ENCODE results near the gene GIGYF1.
"Not testable (repeated sequence)": the region's sequence is repeated elsewhere in the genome, so short reads cannot be mapped to it uniquely, and the experiment has no call there.

Gene GIGYF1

DNA sequence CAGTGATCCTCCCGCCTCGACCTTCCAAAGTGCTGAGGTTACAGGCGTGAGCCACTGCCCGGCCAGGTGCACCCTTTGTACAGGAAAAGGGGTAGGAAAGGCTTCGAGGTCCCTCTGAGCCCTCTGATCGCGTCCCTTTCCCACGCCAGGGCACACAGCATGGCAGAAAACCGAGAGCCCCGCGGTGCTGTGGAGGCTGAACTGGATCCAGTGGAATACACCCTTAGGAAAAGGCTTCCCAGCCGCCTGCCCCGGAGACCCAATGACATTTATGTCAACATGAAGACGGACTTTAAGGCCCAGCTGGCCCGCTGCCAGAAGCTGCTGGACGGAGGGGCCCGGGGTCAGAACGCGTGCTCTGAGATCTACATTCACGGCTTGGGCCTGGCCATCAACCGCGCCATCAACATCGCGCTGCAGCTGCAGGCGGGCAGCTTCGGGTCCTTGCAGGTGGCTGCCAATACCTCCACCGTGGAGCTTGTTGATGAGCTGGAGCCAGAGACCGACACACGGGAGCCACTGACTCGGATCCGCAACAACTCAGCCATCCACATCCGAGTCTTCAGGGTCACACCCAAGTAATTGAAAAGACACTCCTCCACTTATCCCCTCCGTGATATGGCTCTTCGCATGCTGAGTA is 12.7 kb upstream of the GIGYF1 start:
- DNase-seq, result no peak

GRCh38 chr7:100705753-100706671 is 12.0 kb upstream of the GIGYF1 start, which contains the start of gene POP7:
POP7 (plus strand) TSS chr7:100706121; CDS start chr7:100706831, 710 bp downstream.
- peak; percentile 97 for DNase-seq

- DNase-seq, result peak; percentile 42
These were observed 11.3 kb upstream of the GIGYF1 start for GRCh38 chr7:100705320-100705752.

DNA sequence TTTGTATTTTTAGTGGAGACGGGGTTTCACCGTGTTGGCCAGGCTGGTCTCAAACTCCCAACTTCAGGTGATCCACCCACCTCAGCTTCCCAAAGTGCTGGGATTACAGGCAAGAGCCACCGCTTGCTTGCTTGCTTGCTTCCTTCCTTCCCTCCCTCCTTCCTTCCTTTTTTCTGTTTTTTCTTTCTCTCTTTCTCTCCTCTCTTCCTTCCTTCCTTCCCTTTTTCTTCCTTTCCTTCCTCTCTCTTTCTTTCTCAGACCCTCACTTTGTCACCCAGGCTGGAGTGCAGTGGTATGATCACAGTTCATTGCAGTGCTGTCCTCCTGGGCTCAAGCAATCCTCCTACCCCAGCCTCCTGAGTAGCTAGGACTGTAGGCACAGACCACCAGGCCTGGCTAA is 7.0 kb upstream of the GIGYF1 start:
- not testable (repeated sequence) for DNase-seq

DNA sequence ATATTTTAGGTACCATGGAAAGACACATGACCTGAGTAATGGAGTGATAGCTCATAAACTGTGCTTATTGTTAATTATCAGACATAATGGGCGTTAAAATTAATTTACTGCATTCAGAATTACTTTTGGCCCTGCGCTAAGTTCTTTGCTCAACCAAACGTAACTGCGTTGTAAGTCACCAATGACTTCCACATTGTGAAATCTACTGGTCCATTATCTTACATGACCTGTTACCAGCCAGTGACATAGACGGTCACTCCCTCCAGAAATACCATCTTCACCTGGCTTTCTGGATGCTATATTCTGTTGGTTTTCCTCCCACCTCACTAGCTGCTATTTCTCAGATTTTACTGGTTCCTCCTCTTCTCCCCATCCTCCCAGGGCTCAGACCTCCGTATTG is 5.0 kb upstream of the GIGYF1 start:
- DNase-seq, result no peak

GRCh38 chr7:100696123-100696521 is 2.1 kb upstream of the GIGYF1 start:
- DNase-seq, result no peak

GRCh38 chr7:100693312-100694097 is 545 bp downstream of the GIGYF1 start:
- no peak for DNase-seq

- no peak for DNase-seq
These were observed 1.5 kb downstream of the GIGYF1 start for GRCh38 chr7:100692578-100692961.

DNA sequence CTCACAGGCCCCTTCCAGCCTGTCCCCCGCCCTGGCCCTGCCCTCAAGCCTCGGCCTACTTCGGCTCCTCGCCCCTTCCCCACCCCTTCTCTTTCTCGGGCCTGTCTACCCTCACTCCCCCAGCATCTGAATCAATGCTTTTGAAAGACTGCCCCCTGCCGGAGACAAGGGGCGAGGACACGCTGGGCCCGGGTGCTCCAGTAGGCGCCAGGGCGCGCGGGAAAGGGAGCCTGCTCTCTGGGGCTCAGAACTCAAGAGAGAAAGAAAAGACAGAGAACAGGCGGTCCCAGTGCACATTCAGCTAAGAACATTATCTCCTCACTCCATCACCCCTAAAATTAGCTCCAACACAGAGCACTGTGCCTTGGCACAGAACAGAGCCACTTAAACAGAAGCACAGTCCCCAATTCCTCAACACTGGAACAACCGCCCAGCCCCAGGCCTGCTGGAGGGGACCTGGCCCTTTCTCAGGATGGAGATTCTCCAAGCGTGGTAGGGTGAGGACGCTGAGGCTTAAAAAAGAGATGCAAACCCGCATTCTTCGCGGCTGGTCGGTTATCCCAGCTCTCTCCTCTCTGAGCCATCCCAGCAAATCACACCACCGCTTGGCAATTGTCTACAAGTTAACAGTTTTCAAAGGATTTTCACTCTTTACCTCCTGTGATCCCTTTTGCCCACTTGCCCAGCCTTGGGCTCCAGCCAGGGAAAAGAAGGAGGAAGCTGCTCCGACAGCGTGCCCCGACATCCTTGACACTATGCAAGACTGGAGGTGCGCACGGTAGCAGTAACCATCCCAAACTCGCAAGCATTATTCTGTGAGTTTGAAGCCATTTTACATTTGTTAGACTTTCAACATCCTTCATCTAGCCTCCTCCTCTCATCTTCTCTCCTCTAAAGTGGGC is 2.1 kb downstream of the GIGYF1 start:
- peak; percentile 61 for DNase-seq

DNA sequence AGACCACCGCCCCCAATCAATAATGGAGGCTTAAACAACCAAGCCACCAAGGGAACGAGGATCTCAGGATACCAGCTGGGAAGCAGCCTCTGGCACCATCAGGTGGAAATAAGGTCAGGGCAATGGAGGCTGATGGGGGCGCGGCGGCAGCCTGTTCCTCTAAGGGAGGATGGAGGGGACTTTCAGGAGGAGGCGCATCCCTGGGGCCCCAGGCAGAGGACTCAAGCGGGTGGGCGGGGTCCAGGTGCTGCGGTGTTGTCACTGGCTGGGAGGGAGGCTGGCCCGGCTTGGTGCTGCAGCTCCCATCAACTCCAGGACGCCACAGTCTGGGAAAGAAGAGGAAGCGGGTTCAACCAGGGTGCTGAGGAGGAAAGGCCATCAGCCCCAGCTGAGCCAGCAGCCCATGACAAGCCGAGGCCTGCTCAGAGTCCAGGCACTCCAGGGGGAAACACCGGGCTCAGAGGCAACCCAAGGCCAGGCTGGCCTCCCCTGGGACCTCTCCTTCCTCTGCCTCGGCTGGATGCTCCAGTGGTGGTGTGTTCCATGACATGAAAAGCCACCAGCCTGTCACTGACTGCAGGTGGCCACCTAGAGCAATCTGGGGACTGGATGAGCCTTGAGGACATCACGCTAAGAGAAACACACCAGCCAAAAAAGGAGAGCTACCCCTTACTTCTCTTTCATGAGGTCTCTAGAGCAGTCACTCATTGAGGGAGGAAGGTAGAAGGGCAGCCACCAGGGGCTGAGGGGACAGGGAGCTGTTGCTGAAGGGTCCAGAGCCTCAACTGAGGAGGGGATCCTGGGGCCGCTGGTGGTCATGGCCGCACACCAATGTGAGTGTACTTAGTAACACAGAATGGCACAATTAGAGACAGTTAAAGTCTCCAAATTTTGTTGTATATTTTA is 4.6 kb downstream of the GIGYF1 start:
- no peak for DNase-seq

DNA sequence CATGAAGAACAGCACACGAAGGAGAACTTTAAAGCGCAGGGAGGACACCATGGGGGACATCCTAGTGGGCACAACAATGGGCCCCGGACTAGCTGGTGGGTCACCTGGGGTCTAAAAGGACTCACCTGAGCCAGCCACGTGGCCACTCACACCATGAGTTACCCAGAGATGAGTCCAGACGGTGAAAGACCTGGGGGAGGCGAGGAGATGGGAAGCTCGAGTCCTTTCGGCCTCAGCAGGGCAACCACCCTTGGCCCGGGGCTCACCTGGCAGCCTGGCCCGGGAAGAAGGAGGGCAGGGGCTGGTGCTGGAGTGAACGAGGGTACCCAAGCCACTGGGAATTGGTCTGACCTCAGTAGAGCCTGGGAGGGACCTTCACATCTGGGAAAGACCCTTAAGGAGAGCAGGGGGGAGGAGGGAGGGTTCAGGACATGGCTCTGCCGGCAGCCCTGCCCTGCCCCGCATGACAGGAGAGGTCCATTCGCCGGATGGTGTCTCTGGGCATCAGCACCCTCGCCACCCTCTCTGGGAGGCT is 5.7 kb downstream of the GIGYF1 start:
- DNase-seq, result no peak

- DNase-seq, result no peak
These were observed 6.2 kb downstream of the GIGYF1 start for GRCh38 chr7:100687751-100688300.

DNA sequence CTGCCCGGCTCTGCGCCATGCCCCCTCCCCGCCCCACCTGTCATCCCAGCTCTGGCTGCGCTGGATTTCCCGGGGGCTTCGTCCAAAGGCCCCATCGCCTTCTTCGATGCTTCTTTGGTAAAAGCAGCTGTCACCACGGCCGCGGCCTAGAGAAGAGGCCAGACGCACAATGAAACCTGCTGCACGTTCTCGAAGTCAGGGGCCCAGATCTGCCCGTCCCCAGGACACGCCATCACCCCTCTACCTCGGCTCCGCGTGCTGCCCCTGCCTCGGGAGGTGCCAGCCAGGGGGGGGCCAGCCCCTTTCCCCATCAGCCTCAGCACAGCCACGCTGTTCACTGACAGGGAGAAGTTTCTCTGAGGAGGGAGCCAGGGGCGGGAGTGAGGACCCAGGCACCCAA is 6.8 kb downstream of the GIGYF1 start:
- no peak for DNase-seq

DNA sequence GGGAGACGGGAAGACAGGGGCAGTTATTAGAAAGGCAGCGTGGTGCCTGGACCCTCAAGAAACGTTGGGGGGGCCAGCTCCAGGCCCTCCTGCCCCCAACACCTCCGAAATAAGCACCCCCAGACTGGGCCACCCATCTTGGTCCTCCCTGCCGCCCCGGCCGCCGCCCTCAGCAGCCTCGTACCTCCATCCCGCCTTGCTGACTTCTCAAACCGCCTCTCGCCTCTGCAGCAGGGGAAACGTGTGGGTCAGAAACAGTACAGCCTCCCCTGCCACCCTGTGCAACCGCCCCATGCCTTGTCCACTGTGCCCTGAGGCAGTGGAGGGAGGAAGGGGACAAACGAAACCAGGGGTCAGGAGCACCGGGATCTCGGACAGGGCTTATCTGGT is 7.2 kb downstream of the GIGYF1 start:
- DNase-seq, result no peak

- DNase-seq, result no peak
These were observed 7.7 kb downstream of the GIGYF1 start for GRCh38 chr7:100686201-100686821.

DNA sequence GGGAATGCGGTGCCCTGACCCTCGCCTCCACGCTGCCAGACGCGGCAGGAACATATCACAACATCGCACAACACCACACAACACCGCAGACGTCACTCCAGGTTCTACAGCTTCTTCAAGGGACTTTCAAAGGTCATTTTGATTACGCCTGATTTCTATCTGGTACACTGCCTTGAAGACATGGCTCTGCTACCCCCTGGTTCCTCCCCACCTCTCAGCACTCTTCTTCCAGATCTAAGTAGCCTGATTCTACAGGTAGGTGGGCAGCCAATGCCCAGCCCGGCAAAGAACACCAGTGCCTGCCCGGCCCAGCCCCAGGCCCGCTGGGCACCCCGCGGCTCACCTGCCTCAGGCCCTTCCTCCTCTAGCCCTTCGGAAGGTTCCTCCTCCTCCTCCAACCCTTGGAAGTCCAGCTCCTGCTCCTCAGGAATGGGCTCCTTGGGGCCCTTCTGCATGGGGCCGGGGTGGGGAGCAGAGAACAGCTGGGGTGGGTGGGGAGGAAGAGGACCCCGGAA is 8.4 kb downstream of the GIGYF1 start:
- no peak for DNase-seq

DNA sequence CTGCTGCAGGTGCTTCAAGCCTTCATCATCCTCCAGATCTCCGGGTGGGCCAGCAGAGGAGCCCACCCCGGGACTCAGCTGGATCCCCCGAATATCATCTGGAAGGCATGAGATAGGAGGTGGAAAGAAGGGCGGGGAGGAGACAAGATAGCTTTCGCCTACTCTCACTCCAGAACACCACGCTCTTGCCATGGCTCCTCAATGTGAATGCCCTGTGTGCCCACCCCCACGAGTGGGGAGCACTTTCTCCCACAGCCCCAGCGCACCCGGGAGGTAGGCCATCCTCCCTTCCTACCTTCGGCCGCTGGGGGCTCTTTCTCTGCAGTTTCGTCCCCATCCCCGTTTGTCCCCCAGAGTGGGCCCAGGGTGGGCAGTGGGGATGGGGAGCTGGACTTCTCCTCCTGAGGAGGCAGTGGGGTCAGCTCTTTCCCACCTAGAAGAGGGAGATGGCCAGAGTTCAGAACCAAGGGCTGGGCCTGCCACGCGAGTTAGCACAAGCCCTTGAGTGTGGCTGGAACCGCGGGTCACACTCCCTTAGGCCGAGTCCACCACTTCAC is 8.9 kb downstream of the GIGYF1 start:
- no peak for DNase-seq

DNA sequence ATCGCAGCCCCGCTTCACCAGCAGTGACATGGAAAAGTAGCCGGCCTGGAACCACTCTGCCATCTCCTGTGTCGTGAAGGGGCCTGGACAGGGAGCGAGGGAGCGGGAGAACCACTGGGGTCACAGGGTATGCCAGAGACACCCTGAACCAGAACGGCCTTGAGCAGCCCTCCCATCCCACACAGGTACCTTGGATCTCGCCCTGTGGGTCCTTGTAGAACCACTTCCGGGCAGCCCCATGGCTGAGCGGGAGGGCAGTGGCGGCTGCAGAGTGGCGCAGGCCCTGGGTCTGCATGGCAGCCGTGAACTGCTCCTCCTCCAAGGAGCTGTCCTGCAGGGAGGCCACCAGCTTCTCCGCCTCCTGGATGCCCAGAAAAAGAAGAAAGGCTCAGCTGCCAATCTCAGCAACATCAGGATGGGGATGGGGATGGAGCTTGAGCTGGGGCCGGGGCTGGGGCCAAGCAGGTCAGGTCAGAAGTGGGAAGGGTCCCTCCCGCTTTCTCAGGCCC is 9.5 kb downstream of the GIGYF1 start:
- DNase-seq, result no peak
